MCF 10A (cell line): ENCODE data around the gene CENPB. TPM values are rescaled to one million over a fixed set of nuclear protein-coding genes. Genes with fewer than 3 reads are reported as not detected.

ENCODE experiments used
- BruUV-seq: library from RNA; stranded (reverse); fragments of 400-500 nt; replicated peaks from 2 replicates; lab custom pipeline; 2021; lab: Mats Ljungman, UMichigan
- CTCF ChIA-PET: fragments of 300-600 bp; sonication (Branson Sonifier 250); formaldehyde crosslinking; extraction: SDS; loops from one replicate; lab custom pipeline; 2021; ENCODE audit warnings: antibody characterized with exemption, inconsistent platforms; lab: Yijun Ruan, JAX
- POLR2A ChIA-PET: fragments of 300-600, 350-650 bp; sonication (Branson Sonifier 250); formaldehyde crosslinking; extraction: SDS; loops from one replicate; lab custom pipeline; 2020; ENCODE audit warnings: antibody characterized with exemption, inconsistent platforms; lab: Yijun Ruan, JAX
- DNase-seq: peaks from one replicate; pipeline ENCODE4 v3.0.0-alpha.2; 2018; ENCODE audit not compliant: unreplicated experiment
- H3K27ac Mint-ChIP-seq: one replicate; pipeline ENCODE4 v1.8.0; 2022; ENCODE audit warnings: mild to moderate bottlenecking, low read depth, mixed read lengths; ENCODE audit not compliant: unreplicated experiment
- H3K27me3 Mint-ChIP-seq: one replicate; pipeline ENCODE4 v1.8.0; 2022; ENCODE audit warnings: mixed read lengths; ENCODE audit not compliant: insufficient read depth, unreplicated experiment
- H3K36me3 Mint-ChIP-seq: one replicate; pipeline ENCODE4 v1.8.0; 2022; ENCODE audit warnings: mild to moderate bottlenecking, moderate library complexity, mixed read lengths; ENCODE audit not compliant: insufficient read depth, unreplicated experiment
- H3K4me1 Mint-ChIP-seq: one replicate; pipeline ENCODE4 v1.8.0; 2022; ENCODE audit warnings: mixed read lengths; ENCODE audit not compliant: insufficient read depth, unreplicated experiment
- H3K4me3 Mint-ChIP-seq: one replicate; pipeline ENCODE4 v1.8.0; 2022; ENCODE audit warnings: mild to moderate bottlenecking, moderate library complexity, mixed read lengths; ENCODE audit not compliant: unreplicated experiment
- H3K9me3 Mint-ChIP-seq: one replicate; pipeline ENCODE4 v1.8.0; 2022; ENCODE audit warnings: mixed read lengths; ENCODE audit not compliant: unreplicated experiment
- intact Hi-C: fragments of 100-400 bp; cut with micrococcal nuclease; formaldehyde crosslinking; loops from 2 replicates; pipeline ENCODE4 v1.14.1; 2022
- total RNA-seq: library from RNA; stranded (reverse); gene quantifications from 2 replicates; pipeline ENCODE4 v1.2.3, GENCODE V29; 2022
- TF ChIP-seq, protein P1 (sequence below): fragments of 200-600 bp; IDR thresholded peaks from one replicate; pipeline ENCODE4 v1.8.0; 2022; ENCODE audit warnings: antibody characterized with exemption, mild to moderate bottlenecking; ENCODE audit not compliant: unreplicated experiment

Gene CENPB
- total RNA-seq, 1 experiment from 2014 or later, result 54.8 TPM

- no TSS peak for BruUV-seq
- no peak for DNase-seq
- ChIA-PET CTCF (interaction anchor here (1.0 to 2.5 kb wide), 3 partner anchors 10 to 63 kb away, joined by 3 to 11 read pairs (median 9); no protein-coding TSS in a partner anchor), POLR2A (interaction anchor here (0.6 kb wide), 1 partner anchor 14 kb away, joined by 3 read pairs; no protein-coding TSS in a partner anchor)
- intact Hi-C loops, result no loop called here
- H3K36me3 Mint-ChIP-seq, result no peaks in the 10 kb centered on the region
- peaks cover 4% of the 10 kb centered on the region for H3K4me1 Mint-ChIP-seq
- no peaks in the 10 kb centered on the region for H3K9me3 Mint-ChIP-seq
- TF ChIP-seq, protein P1, sequence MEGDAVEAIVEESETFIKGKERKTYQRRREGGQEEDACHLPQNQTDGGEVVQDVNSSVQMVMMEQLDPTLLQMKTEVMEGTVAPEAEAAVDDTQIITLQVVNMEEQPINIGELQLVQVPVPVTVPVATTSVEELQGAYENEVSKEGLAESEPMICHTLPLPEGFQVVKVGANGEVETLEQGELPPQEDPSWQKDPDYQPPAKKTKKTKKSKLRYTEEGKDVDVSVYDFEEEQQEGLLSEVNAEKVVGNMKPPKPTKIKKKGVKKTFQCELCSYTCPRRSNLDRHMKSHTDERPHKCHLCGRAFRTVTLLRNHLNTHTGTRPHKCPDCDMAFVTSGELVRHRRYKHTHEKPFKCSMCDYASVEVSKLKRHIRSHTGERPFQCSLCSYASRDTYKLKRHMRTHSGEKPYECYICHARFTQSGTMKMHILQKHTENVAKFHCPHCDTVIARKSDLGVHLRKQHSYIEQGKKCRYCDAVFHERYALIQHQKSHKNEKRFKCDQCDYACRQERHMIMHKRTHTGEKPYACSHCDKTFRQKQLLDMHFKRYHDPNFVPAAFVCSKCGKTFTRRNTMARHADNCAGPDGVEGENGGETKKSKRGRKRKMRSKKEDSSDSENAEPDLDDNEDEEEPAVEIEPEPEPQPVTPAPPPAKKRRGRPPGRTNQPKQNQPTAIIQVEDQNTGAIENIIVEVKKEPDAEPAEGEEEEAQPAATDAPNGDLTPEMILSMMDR, result no peak
- no peak overlapping the region for H3K4me3 Mint-ChIP-seq
- H3K27ac Mint-ChIP-seq, result no peak overlapping the region
- H3K27me3 Mint-ChIP-seq, result peaks cover 5% of the 10 kb centered on the region
These were observed 47.2 kb downstream of the CENPB start for GRCh38 chr20:3739054-3739925.

GRCh38 chr20:3738111-3739053 is 48.2 kb downstream of the CENPB start:
- no peak overlapping the region for H3K27ac Mint-ChIP-seq
- no peak overlapping the region for H3K4me3 Mint-ChIP-seq
- H3K9me3 Mint-ChIP-seq, result no peaks in the 10 kb centered on the region
- ChIA-PET CTCF (interaction anchor here (1.7 to 4.5 kb wide), 3 partner anchors 11 to 28 kb away, joined by 6 to 26 read pairs (median 7); no protein-coding TSS in a partner anchor), POLR2A (no interaction called here)
- peaks cover 12% of the 10 kb centered on the region for H3K4me1 Mint-ChIP-seq
- TF ChIP-seq, protein P1, result no peak
- H3K36me3 Mint-ChIP-seq, result peaks cover 3% of the 10 kb centered on the region
- no TSS peak for BruUV-seq
- no peaks in the 10 kb centered on the region for H3K27me3 Mint-ChIP-seq
- intact Hi-C loops, result no loop called here
- no peak for DNase-seq

GRCh38 chr20:3735768-3736167 is 50.8 kb downstream of the CENPB start:
- no peaks in the 10 kb centered on the region for H3K9me3 Mint-ChIP-seq
- H3K36me3 Mint-ChIP-seq, result peaks cover 5% of the 10 kb centered on the region
- no peak overlapping the region for H3K4me3 Mint-ChIP-seq
- no peak for DNase-seq
- H3K27ac Mint-ChIP-seq, result no peak overlapping the region
- no TSS peak for BruUV-seq
- POLR2A ChIA-PET, result no interaction called here
- H3K27me3 Mint-ChIP-seq, result no peaks in the 10 kb centered on the region
- peaks cover 18% of the 10 kb centered on the region for H3K4me1 Mint-ChIP-seq
- TF ChIP-seq, protein P1, result no peak
- CTCF ChIA-PET, result interaction anchor here (0.5 to 4.5 kb wide), 2 partner anchors 25 to 61 kb away, joined by 3 to 26 read pairs; no protein-coding TSS in a partner anchor
- intact Hi-C loops, result no loop called here
